ENCODE data around the gene AKAP13.

Gene AKAP13

GRCh38 chr15:85771781-85772445 is 391.5 kb downstream of the AKAP13 start:
- no peak for TF ChIP-seq CTCF (conservative IDR thresholded peaks at IDR 0.05; ENCODE audit: low read length)
- H3K4me3 ChIP-seq (ENCODE audit: low read length) = no peak overlapping the region
- peak; percentile 88 for DNase-seq (ENCODE audit: low read depth)

- DNase-seq (ENCODE audit: low read depth) = no peak
- TF ChIP-seq CTCF (conservative IDR thresholded peaks at IDR 0.05; ENCODE audit: low read length) = no peak
Observed at GRCh38 chr15:85772668-85773067, 392.3 kb downstream of the AKAP13 start.

GRCh38 chr15:85773249-85773648 is 392.8 kb downstream of the AKAP13 start:
- no peak overlapping the region for H3K4me3 ChIP-seq (ENCODE audit: low read length)
- no peak for TF ChIP-seq CTCF (conservative IDR thresholded peaks at IDR 0.05; ENCODE audit: low read length)
- no peak for DNase-seq (ENCODE audit: low read depth)

More at GRCh38 chr15:85772668-85773067, 392.3 kb downstream of the AKAP13 start:
- no peak overlapping the region for H3K4me3 ChIP-seq (ENCODE audit: low read length)

- no peak for DNase-seq (ENCODE audit: low read depth)
- no peak for TF ChIP-seq CTCF (conservative IDR thresholded peaks at IDR 0.05; ENCODE audit: low read length)
- no peak overlapping the region for H3K4me3 ChIP-seq (ENCODE audit: low read length)
Observed at GRCh38 chr15:85773970-85774369, 393.6 kb downstream of the AKAP13 start.

- no peak overlapping the region for H3K4me3 ChIP-seq (ENCODE audit: low read length)
- TF ChIP-seq CTCF (conservative IDR thresholded peaks at IDR 0.05; ENCODE audit: low read length) = no peak
- DNase-seq (ENCODE audit: low read depth) = no peak
Observed at GRCh38 chr15:85777250-85778106, 397.1 kb downstream of the AKAP13 start.

GRCh38 chr15:85778107-85778776 is 397.8 kb downstream of the AKAP13 start:
- TF ChIP-seq CTCF (conservative IDR thresholded peaks at IDR 0.05; ENCODE audit: low read length) = no peak
- DNase-seq (ENCODE audit: low read depth) = no peak
- H3K4me3 ChIP-seq (ENCODE audit: low read length) = no peak overlapping the region

All from AG10803 (cell line).